ENCODE results near the gene IFNGR1.
"Not testable (repeated sequence)": the region's sequence is repeated elsewhere in the genome, so short reads cannot be mapped to it uniquely, and the experiment has no call there.

Gene IFNGR1

DNA sequence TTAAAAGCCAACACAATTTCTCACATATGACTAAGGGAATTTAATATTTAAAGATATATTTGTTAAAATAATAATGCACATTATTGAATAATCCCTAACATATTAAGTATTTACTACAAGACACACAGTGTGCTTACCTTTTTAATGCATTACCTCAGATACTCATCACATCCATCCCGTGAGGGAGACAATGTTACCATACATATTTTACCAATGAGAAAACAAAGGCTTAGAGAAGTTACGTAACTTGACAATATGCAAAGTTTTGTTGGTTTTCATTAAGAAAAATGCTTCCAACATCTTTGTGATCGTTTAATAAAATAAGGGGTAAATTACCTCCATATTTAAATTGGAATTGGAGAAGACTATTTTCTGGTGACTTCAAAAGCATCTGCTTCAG is 4.3 kb downstream of the IFNGR1 start:
- no peak for DNase-seq

DNA sequence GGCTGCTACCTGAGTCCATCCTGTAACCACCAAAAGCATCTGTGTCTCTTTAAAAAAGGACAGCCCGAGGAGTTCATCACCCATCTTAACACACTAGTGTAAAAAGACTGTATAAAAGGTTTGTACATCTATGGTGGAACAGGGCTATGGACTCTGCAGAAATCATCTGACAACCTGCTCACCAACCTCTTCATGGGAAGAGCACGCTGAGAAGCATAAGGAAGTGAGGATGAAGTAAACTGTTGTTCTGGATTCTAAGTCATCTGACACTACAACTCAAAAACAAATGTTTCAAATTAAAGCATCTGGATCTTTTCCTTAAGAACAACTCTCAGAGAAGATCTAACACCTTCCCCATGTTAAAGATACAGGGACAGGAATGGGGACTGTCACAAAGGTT is 5.4 kb downstream of the IFNGR1 start:
- no peak for DNase-seq

DNA sequence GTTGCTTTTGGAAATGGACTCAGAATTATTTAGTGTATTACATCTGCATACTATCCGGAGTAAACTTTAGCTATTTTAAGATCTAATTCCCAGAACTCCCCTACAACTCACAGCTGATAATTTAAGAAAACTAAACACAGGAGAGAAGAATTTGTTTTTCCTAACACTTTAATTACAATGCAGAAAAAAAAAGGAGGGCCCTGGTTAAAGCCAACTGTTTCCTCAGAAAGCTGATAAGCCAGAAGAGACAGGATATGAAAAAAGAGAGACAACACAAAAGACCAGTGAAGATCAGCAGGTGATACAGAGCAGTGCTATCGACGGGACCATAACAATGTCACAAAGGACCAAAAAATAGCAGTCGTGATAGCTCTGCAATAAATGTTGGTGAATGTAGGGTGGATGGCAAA is 5.8 kb downstream of the IFNGR1 start:
- no peak for DNase-seq

DNA sequence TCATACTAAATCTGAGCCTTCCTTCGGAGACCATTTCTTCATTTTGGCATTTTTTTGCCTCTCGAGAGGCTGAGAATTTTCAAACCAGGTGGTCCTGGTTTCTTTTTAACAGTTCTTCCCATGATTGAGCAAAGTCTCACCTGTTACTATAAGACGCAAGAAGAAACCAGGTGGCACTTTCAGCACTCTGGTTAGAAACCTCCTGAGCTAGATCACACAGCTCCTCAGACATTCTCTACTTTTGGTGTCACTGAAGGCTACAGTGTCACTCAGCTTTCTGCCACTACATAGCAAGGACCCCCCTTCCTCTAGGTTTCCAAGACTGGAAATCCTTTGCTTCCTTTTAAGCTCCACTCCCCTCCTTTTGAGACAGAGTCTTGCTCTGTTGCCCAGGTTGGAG is 7.3 kb downstream of the IFNGR1 start:
- no peak for DNase-seq

DNA sequence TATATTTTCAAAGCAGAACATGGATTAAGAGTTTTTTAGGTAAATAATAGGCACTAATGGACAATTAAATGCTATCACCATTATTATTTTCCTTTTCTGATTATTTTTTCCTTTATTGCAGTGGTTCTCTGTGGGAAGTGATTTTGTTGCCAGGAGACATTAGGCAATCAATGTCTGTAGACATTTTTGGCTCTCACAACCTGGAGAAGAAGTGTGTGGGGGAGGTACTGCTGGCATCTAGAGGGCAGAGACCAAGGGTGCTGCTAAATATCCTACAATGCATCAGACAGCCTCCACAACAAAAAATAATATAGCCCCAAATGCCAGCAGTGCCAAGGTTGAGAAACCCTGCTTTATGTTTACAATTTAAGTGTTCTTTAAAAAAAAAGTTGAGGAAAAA is 8.3 kb downstream of the IFNGR1 start:
- DNase-seq: no peak

DNA sequence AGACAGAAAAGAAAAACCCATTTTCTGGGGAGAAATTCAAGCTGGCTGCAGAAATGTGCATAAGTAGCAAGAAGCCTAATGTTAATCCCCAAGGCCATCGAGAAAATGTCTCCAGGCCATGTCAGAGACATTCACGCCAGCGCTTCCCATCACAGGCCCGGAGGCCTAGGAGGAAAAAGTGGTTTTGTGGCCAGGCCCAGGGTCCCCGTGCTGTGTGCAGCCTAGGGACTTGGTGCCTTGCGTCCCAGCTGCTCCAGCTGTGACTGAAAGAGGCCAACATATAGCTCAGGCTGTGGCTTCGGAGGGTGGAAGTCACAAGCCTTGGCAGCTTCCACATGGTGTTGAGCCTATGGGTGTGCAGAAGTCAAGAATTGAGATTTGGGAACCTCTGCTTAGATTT is 10.9 kb downstream of the IFNGR1 start:
- DNase-seq: no peak

DNA sequence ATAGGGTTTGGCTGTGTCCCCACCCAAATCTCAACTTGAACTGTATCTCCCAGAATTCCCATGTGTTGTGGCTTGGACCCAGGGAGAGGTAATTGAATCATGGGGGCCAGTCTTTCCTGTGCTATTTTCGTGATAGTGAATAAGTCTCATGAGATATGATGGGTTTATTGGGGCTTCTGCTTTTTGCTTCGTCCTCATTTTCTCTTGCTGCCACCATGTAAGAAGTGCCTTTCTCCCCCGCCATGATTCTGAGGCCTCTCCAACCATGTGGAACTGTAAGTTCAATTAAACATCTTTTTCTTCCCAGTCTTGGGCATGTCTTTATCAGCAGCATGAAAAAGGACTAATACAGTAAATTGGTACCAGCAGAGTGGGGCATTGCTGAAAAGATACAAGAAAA is 11.7 kb downstream of the IFNGR1 start:
- DNase-seq: not testable (repeated sequence)

DNA sequence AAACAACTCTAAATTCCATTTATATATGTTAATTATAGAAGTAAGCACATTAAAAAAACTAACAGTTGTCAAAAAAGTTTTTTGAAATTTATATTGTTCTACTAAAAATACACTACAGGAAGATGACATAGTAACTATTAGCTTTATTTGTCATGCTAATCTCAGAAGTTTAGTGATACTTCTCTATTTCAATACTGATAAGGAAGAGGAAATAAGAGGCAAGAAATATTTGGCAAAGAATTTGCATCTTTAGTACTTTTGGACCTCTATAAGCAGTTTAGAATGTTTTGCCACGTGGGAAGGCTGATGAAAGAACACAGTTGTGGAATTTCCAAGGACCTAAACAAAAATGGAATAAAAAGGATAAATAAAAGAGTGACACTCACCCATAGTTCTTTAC is 12.6 kb downstream of the IFNGR1 start:
- DNase-seq: no peak

DNA sequence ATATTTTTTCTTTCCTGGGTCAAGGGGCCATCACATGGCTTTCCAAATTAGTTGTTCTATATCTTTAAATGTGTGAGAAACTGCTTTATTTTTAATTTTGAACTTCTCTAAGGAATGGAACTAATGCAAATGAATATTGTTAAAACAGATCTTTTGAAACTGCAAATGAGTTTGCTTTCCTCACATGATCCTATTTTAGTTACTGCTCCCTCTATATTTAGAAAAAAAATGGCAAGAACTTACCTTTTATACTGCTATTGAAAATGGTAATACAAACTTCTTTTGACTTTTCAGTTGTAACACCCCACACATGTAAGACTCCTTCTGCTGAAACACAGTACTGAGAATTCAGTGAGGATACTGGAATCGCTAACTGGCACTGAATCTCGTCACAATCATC is 15.9 kb downstream of the IFNGR1 start:
- DNase-seq: no peak

DNA sequence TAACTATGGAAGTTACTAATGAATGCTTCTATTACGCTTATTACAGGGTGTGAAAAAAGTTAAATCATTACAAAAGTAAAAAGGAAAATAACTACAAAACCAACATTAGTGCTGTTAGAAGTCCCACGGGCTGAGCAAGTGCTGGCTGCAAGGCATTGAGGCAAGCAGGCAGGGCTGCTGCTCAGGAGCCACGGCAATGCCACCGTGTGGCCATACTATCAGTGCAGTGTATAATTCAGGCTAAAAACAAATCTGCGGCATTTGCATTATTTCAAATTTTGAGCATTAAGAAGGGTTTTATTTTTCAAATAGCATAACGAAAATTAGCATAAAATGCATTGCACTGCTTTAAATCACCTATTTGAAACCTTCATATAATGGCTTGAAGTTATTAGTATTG is 17.1 kb downstream of the IFNGR1 start:
- no peak for DNase-seq

DNA sequence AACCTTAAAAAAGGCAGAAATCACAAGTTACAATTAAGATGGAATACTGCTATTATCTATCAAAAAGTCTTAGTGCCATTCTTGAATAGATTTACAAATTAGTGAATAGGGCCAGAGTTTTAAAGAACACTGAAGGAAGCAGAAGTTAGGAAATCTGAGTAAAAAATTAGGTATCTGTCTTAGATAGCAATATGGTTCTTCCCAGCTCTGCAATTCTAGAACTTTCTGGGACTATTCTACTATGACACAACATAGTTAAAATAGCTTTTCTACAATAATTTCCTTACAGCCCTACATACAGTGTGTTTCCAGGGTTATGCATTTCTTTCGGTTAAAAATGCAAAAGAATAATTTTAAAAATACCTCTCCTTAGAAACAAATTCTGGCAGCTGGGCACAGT is 18.2 kb downstream of the IFNGR1 start:
- DNase-seq: no peak

DNA sequence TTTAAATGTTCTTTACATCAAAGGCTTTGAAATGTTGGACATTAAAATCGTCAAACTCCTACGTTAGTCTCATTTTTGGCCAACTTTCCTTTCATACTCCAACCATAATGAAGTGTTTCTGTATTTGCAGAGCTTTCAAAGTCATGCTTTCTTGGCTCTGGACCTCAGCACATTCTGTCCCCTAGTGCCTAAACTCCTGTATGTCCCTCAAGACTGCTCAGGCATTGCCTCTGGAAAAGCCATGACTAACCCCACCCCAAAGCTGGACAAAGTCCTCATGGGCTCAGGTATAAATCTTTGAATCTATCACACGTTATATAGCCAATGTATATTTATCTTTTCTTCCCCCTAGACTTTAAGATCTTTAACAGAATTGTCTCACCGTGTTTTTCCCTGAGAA is 18.9 kb downstream of the IFNGR1 start:
- DNase-seq: no peak

DNA sequence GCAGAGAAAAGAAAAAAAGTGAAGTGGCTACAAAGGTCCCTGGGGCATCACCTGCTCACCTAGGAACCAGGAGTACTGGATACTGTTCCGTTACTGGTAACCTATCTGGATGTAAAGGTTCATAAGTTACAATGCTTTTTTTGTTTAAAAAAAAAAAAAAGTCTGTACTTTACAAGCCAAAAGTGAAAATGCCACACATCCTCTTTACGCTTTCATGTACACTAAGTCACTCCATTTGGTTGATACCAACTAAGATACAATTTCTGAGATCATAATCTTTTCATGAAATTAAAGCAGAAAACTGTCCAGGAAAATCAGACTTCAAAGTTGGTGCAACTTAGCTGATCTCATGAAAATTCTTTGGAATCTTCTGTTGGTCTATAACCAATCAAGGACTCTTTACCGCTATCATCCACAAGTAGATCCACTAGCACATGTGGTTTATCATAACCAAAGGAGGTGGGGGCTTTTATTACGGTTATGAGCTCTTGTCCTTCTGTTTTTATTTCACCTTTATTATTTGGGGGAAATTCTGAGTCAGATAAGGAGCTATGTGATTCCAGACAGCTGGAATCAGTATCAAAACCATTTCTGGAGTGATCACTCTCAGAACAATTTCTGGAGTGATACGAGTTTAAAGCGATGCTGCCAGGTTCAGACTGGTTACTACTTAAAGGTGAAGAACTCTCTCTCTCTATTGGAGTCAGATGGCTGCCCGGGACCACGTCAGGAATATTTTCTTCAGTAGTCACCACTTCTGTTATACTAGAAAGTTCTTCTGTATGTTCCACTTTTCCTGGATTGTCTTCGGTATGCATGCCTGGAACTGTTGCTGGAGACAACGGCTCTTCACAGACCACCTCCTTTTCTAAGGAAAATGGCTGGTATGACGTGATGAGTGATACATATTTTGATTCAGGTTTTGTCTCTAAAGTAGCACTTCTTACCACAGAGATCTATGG is 21.2 kb downstream of the IFNGR1 start:
- no peak for DNase-seq

DNA sequence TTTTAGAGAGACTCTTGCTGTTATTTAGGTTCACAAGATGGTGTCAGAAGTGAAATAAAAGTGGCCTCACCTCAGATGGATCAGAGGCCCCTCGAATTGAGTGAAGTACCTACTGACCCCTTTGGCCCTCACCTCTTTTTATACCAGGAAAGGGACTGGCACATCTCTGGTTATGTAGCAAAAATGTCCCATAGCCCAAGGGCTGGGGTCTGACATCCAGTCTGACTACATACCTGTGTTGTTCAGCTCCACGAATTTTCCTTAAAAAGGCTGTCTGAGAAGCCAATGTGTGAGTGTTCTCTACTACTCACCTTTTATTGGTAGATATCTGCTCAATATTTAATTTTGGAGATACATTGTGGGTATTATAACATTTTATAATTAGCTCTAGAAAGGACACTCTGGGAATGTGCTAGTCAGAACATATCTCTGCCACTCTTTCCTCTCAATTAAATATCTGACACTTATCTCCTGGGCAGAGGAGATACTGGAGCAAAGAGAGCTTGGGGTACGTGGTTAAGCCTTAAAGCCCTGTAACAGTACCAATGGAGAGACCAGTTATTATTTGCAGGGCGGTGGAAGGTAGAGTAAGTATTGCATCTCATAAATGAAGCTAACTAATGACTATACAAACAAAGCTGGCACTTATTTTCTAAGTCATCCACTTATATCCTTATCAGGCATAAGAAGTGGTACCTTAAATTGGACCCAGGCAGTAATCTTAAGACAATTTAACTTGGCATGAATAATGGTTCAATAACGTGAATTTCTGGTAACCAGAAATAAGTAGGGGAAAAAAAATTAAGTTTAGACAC is 25.7 kb downstream of the IFNGR1 start:
- DNase-seq: no peak

DNA sequence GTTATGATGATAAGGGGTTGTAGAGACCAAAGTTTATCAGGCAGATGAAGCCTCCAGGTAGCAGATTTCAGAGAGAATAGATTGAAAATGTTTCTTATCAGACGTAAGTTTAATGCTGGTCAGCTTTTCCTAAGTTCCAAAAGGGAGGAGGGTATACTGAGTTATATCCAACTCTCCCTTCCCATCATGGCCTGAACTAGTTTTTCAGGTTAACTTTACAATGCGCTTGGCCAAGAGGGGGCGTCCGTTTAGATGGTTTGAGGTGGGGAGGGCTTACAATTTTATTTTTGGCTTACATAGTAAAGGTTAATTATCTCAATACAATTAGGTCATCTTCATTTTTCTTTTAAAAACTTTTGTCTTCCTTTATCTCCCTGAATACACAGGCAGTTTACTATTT is 26.4 kb downstream of the IFNGR1 start:
- DNase-seq: no peak

DNA sequence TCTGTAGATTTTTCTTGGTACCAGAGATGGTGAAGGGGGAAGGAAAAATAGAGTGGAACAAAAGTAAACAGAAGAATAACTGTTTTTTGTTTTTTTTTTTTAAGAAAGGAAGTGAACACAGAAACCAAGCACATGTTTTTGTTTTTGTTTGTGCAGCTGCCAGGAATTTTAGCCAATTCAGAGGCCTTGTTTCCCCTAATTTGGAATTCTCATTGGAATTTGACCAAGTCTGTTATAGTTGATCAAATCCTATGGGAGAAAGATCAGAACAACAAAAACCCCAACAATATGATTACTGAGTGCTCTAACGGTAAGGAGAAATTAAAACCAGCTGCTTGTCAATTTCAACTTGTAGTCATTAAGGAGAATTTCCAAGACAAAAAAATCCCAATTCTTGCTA is 27.5 kb downstream of the IFNGR1 start:
- DNase-seq: no peak

DNA sequence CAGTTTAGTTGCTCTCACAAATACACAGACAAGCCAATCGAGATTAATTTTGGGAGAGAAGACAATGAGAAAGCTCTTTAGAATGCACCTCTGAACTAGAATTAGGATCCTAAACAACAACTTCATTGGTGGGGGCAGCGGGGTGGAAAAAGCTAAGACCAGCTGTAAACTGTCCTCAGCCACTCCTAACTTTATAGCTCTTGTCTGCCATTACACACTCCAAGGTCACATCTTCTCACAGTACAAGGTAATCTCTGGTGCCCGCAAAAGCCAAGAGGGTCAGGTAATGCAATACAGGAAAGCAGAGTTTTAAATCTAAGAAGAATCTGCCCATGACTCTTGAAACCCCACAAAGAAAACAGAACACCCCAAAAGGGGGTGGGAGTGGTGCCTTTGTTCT is 27.9 kb downstream of the IFNGR1 start:
- DNase-seq: no peak

DNA sequence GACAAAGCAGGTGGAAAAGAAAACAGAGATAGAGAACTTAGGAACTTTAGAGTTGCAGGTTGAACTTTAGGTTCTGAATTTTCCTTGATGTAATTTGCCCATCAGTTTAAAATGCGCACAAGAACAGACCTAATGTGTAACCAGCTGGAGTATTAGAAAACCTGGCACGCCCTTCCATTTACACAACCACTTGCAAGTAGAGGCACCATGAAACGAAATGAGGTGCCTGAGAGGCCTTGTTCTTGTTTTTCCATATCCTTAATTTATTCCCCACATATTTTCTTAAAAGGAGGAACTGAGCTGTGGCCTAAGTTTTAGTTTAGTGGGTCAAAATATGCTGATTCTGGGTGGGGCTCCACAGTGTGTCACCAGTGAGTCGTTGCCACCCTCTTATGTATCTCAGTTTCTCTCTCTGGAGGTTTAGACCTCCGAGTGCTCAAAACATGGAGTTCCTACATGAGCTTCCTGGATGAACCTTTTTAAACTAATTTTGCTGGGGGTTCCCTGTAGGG is 28.5 kb downstream of the IFNGR1 start:
- no peak for DNase-seq

DNA sequence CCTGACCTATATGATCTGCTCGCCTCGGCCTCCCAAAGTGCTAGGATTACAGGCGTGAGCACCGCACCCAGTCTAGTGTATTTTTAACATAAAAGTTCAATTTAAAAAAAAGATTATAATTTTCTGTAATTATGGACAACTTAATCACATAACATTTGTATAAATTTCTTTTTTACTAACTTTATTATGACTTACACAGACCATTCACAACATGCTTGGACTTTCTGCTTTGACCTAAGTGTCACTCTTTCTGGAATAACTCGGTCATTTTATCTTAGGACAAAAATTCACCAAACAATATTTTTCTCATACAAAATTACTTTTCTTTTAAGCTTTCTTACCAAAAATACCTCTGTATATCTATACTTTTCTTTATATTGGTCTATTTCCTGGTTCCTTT is 30.3 kb downstream of the IFNGR1 start:
- DNase-seq: no peak

DNA sequence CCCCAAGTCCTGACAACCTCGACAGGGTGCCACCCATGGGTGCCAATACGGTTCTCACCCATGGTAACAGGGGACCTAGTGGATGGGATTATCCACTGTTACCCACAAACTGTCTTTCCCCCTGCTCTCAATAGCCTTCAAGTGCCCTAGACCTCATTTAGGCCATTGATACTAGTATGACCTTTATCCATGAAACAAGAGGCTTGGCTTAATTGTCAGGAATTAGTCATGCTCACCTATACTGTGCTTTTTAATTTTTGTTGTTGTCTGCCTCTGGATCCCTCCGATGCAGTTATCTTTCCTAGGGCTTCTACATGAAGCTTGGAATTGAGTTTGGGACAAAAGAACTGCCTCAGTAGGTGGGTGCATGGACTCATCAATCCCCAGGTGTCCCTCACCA is 33.9 kb downstream of the IFNGR1 start:
- no peak for DNase-seq

DNA sequence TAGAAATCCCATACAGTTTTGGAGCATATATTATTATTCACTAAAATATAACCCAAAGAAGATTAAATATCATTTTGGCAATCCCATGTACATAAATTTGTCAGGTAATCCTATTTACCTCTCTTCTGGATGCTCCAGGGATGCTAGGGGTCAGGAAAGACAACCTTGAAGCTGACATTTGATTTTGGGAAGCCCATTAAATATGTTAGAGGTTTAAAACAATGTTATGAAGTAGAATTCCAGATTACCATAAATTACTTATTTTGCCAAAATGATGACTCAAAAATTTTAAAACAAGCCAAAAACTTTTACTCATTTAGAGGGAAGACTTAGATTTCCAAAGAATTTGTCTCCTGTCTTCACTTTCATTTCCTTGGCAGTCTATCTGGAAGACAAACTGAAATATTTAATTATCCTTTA is 36.5 kb downstream of the IFNGR1 start:
- DNase-seq: no peak

DNA sequence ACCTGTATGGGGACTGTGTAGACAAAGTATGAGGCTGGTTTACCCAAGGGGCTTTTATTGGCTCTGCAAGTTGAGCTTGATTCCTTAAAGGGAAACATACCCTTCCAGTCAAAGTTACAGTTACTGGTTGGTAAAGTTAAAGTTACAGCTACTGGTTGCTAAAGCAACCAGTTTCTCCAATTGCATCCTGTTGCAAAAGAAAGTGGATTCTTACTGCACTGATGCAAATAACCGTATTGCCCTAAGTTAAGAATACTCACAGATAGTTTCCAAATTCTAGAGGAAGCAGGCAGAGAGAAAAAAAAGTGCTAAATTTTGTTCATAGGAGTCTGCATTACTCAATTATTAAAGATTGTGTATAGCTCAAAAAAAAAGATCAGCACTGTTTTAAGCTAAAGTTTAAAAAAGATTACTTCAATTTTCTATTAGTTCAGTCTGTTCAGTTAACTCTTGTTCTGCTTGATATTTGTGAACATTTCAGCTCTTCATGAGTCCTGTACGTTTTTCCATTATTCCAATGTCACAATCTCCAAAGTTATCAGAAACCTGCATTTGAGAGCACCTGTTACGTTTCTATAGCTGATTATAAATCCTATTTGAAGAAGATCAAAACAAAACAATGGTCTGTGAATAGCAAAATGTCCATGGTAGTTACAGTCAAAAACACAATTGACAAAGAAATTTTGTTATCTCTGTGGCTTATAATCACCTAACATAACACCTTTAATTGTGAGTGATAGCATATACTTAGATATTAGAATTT is 37.1 kb downstream of the IFNGR1 start:
- no peak for DNase-seq

DNA sequence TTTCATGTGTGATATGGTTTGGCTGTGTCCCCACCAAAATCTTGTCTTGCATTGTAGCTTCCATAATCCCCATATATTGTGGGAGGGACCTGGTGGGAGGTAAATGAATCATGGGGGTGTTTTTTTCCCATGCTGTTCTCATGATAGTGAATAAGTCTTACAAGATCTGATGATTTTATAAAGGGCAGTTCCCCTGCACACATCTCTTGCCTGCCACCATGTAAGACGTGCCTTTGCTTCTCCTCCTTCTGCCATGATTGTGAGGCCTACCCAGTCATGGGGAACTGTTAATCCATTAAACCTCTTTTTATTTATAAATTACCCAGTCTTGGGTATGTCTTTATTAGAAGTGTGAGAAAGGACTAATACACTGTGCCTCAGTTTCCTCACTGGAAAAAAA is 41.6 kb downstream of the IFNGR1 start:
- no peak for DNase-seq
